Body of pancreas (tissue), 4 donors: ENCODE data around the gene ZNF768.

Experiments used
- POLR2A ChIP-seq, 3 donors: fragments of 450-650 bp; IDR thresholded peaks; one replicate each; pipeline ENCODE4 v1.6.1; 2016; ENCODE audit warnings: antibody characterized with exemption in 3 of 3, mild to moderate bottlenecking in 2 of 3
- TF ChIP-seq, protein P1 (sequence below), 7 experiments: fragments of 450-650 bp in 4 of 7; fragments of 200-600 bp in 3 of 7; sonication (generic) in 3 of 7; IDR thresholded peaks; one replicate each; pipeline ENCODE4 v1.5.1; 2016 to 2019; ENCODE audit warnings: antibody characterized with exemption in 7 of 7

GRCh38 chr16:30525844-30526136, 576 bp downstream of the ZNF768 start:
- TF ChIP-seq, protein P1, sequence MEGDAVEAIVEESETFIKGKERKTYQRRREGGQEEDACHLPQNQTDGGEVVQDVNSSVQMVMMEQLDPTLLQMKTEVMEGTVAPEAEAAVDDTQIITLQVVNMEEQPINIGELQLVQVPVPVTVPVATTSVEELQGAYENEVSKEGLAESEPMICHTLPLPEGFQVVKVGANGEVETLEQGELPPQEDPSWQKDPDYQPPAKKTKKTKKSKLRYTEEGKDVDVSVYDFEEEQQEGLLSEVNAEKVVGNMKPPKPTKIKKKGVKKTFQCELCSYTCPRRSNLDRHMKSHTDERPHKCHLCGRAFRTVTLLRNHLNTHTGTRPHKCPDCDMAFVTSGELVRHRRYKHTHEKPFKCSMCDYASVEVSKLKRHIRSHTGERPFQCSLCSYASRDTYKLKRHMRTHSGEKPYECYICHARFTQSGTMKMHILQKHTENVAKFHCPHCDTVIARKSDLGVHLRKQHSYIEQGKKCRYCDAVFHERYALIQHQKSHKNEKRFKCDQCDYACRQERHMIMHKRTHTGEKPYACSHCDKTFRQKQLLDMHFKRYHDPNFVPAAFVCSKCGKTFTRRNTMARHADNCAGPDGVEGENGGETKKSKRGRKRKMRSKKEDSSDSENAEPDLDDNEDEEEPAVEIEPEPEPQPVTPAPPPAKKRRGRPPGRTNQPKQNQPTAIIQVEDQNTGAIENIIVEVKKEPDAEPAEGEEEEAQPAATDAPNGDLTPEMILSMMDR (IDR thresholded peaks at IDR 0.05), result no peak
- TF ChIP-seq POLR2A (IDR thresholded peaks at IDR 0.05), result no peak
